HG02981 (cell line): ENCODE measurements around the gene DNAJC30.

Experiments
- ATAC-seq: cut with Tn5 transposase; IDR thresholded peaks from one replicate; pipeline ENCODE4 v1.9.1; 2021; ENCODE audit warnings: mild to moderate bottlenecking, moderate library complexity; ENCODE audit not compliant: unreplicated experiment

Gene DNAJC30

DNA sequence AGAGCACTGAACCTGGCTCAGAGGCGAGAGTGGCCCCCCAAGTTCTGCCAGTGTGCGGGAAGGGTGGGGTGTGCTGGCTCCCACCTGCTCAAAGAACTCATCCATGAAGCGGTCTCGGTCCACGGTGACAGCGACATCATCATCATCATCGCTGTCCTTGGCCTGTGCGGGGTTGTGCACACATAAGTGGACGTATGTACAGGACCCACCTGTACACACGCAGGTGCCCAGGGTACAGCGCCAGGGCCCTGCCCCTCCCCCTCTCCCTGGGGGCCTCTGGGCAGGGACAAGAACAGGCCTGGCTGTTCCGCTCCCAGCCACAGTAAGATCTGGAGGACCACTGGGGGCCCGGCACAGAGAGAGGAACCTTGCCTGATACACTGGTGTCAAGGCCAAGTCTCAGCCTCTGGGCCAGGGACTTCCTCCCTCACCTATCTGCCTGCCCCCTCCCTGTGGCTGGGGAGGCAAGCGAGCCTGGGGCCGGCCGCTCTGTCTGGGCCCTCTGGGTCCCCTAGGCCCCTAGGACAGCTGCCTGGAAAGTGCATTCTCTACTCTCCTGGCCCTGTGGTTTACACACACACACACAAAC is 25.8 kb upstream of the DNAJC30 start:
- ATAC-seq: no peak

DNA sequence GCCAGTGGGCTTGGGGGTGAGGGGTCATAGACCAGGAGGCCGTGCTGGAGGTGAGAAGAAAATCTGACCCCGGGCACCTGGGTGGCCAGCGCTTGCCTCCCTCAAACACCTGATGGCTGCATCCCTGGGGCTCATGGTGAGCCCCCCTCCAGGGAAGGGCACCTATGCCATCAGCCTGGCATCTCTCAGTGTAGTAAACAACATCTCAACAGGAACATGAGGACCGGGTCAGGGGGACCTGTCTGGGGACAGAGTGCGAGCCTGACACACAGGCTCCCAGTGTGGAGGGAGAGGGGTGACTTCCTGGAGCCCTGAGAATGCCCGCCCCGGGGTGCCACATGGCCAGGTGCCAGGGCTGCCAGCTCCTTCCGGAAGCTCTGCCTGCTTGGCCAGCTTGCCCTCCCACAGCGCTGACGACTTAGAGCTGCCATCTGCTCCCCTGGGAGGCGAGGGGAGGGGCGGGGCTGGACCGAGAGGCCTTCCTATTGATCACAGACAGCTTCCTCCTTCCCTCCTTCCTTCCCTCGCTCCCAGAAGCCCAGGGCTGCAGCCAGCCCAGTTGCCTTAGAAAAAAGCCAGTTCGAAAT is 23.9 kb upstream of the DNAJC30 start:
- no peak for ATAC-seq

DNA sequence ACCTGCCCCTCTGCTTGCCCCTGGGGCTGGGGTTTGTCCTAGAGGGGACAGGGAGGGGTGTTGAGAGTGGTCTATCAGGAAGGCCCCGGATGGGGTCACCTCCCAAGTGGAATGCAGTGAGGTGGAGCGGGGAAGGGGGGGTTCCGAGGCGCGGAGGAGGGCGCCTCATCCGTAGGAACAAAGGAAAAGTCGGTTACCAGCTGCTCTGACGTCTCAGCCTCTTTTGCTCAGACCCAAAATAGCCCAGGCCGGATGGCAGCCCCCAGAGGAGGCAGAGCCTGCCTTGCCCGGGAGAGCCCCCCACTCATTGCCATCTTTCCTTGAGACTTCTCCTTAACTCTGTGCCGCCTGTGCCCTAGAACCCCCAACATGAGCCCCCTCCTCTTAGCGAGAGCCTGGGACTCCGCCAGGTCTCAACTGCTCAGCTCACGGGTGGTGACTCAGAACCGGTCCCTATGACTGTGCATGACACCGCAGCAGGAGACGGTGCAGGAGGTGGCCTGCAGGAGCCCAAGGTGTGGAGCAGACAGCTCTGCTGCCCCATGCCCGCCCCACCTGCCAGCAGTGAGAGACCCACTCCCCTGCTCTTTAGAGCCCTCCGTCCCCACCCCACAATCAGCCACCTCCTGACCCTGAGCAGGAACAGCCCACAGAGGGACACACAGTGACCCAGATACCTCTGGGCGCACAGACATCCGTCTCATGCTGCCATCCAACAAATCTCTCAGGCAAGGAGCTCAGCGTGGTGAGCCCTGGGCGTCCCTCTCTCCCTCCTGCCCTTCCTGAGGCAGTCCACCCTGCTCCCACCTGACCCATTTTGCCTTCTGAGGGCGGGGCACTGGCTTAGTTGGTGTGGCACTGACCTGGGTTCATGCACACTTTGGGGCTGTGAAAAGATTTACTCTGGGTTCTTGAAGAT is 23.1 kb upstream of the DNAJC30 start:
- ATAC-seq: no peak

DNA sequence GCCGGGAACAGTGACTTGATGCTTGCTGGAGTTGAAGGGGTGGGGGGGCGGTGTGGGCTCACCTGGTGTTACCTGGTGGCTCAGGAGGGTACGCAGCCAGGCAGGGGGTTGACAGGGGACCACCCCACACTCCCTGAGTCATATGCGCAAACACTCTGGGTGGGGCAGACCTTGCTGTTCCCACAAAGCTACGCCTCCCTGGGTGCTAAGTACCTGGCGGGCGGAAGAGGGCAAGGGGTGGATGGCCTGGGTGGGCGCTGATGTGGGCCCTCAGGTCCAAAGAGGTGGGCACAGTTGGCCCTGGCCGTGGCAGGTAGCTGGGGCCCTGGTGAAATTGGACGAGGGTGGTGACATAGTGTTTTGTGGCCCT is 22.3 kb upstream of the DNAJC30 start:
- ATAC-seq: no peak

DNA sequence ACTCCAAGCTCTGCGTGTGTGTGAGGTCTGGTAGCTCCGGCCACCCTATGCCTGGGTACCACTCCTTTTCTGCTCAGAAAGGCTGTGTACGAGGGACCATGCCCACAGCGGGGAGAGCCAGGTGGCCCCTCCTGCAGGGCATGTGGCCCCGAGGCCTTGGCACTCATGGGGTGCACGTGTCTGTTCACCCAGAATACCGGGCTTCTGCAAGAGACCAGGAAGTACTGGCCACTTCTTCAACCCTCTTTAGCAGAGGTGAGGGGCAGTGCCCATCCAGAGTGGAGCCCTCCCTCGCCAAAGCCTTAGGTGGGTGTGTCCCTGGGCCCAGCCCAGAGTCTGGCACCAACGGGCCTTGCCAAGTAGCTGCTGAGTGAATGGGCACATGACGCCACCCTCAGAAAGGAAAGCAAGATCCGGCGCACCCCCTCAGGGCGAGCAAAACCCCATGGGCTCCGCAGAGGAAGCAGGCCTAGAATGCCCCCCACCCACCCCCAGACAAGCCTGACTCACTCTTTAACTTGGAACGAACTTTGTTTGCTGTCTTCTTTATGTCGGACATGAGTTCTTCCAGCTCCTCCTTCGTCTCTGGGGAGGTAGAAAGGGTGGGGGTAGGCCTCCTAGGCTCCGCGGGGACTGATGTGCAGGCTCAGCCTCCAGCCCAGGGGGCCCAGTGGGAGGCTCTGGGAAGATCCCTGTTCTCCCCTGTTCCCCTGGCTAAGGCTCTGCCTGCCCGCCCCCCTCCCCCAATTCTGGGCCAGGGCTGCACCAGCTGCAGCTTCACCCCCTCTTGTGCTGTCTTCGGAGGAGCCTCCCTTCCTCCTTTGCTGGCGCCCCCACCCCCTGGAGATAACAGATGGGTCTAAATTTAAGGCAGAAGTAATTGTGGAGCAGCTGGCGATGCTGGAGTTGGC is 21.6 kb upstream of the DNAJC30 start:
- ATAC-seq: no peak

GRCh38 chr7:73703757-73704639 is 20.7 kb upstream of the DNAJC30 start:
- ATAC-seq: no peak

DNA sequence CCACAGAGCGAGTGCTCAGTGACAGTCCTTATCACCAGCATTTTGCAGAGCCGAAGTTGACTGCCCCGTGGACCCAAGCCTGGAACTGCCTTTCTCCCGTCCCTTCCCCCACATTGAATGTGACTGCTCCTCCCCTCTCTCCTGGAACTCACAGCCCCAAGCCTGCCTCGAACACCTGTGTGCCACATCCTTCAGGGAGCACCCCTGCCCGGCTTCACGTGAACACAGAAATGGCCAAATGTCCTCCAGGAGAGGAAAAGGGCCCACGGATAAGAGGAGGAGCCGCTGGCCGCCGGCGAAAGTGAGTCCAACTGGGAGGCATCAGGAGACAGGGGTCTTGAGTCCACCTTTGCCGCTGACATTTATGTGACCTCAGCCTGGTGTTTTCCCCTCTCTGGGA is 20.0 kb upstream of the DNAJC30 start:
- ATAC-seq: no peak

DNA sequence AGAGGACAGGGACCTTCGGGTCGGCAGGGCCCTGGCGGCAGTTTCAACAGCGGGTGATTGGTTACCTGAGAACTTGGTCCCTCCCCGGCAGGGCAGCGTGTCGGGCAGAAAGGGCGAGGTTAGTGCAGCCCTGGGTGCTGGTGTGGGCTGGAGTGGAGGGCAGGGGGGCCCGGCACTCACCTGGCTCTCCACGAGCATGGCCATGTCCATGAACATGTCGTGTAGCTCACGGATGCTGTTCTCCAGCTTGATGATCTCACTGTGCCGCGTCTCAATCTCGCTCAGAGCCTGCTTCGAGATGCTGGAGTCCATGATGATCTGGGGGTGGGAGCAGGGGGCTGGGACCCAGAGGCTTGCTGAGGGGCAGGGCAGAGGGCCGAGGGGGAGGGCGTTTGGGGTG is 19.4 kb upstream of the DNAJC30 start:
- no peak for ATAC-seq

DNA sequence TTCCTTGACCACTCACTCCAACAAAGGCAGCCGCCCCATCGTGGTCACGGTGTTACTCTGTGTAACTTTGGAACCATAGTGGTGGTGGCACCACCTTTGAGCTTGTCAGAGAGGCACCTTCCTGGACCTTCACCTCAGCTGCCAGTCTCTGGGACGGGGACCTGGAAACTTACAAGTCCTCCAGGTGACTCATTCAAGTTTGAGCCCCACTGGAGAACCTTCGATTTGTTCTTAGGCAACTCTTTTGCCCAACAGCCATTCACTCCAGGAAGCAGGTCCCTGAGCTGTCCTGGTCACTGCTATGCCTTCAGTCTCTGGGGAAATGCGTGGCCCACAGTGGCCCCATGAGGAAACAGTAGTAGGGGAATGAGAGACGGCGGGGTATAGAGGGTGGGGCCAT is 19.0 kb upstream of the DNAJC30 start:
- no peak for ATAC-seq

DNA sequence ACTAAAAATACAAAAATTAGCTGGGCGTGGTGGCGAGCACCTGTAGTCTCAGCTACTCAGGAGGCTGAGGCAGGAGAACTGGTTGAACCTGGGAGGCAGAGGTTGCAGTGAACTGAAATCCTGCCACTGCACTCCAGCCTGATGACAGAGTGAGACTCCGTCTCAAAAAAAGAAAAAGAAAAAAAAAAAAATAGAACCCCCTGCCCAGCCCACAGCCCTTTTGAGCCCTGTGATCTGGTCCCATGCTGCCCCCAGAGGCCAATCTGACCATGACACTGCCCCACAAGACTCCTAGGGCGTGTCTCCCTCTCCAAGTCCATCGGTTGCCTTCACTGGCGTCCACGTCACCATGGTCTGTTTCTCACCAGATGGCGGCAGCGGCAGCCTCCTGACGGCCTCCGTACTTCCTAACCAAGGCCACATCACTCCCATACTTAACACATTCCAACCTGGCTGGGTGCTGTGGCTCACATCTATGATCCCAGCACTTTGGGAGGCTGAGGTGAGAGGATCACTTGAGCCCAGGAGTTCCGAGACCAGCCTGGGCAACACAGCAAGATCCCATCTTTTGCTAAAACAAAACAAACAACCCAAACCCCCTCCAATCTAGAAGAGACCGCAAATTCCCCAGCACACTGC is 18.2 kb upstream of the DNAJC30 start:
- peak; percentile 43 for ATAC-seq

GRCh38 chr7:73700581-73701134 is 17.4 kb upstream of the DNAJC30 start:
- ATAC-seq: no peak

GRCh38 chr7:73700069-73700423 is 16.8 kb upstream of the DNAJC30 start:
- no peak for ATAC-seq

- ATAC-seq: no peak
These were observed 16.3 kb upstream of the DNAJC30 start for GRCh38 chr7:73699370-73700068.

DNA sequence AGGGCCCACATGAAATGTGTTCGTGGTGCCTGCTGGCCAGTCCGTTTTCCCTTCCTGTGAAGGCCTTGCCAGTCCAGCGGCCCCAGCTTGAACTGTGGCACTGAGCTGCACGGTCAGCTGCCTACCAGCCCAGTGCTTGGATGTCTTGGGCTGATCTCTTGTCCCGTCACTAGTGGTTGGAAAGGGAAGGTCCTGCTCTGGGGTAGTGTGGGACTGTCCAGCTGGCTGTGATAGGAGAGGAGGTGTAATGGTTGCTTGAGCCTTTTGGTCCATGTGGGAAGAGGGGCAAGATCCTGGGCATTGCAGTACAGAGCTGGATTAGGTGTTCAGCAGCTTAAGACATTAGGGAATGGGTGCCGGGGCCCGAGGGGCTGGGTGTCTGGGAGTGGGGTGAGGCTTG is 15.2 kb upstream of the DNAJC30 start:
- no peak for ATAC-seq

- ATAC-seq: no peak
These were observed 13.1 kb upstream of the DNAJC30 start for GRCh38 chr7:73696372-73696771.

DNA sequence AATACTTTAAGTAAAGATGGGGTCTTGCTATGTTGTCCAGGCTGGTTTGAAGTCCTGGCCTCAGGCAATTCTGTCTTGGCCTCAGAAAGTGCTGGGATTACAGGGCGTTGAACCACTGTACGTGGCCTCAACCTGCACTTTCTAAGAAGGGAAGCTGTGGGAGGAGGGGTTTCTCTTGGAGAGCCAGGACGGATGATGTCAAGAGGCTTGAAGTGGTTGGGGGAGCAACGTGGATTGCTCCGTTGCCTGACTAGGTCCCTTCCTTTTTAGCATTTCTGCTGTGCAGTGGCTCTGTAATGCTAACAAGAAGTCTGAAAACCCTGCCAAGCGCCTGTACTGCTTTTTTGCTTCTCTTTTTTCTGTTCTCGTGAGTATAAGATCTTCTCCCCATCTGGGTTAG is 7.4 kb upstream of the DNAJC30 start:
- no peak for ATAC-seq

DNA sequence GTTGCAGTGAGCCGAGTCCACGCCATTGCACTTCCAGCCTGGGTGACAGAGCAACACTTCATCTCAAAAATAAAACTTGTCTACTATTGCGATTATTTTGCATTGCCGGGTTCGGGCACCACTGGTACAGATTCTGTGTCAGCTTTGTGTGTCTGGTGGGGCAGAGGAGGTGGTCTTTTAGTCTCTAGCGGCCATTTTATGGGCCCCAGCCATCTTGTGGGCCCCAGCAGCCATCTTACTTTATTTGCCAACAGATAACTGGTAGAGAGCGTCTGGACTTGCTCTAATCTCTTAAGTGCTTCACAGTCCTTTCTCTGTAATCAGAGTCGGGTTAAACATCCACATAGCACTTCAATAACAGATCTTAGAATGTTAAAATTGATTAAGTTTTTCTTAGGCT is 5.0 kb upstream of the DNAJC30 start:
- ATAC-seq: no peak

- ATAC-seq: no peak
These were observed 2.1 kb upstream of the DNAJC30 start for GRCh38 chr7:73685311-73685710.
